Measurements from ENCODE around the gene KLF7.

KLF7 gene

DNA sequence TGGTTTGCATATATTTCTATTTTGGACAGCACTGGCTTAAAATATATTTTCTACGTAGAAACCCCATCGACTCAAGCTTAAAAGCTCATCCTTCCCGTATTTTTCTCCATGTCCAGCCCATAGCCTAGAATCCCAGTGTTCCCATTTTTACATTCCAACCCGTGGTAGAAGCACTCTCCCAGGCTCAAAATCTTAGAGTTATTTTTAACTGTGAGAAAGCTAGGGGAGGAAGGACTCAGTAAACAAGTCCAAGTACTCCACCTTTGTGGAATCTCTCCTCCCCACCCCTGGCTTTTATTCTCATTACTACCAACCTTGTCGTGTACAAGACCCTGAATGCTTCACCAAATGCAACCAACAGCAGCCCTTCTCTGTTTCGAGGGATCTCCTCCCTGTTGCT lies 69.8 kb downstream of the KLF7 start:
- no peak overlapping the region for H3K4me3 ChIP-seq (ENCODE audit: low read length)
- DNase-seq (ENCODE audit: low read depth) = no peak
- TF ChIP-seq, protein P1, sequence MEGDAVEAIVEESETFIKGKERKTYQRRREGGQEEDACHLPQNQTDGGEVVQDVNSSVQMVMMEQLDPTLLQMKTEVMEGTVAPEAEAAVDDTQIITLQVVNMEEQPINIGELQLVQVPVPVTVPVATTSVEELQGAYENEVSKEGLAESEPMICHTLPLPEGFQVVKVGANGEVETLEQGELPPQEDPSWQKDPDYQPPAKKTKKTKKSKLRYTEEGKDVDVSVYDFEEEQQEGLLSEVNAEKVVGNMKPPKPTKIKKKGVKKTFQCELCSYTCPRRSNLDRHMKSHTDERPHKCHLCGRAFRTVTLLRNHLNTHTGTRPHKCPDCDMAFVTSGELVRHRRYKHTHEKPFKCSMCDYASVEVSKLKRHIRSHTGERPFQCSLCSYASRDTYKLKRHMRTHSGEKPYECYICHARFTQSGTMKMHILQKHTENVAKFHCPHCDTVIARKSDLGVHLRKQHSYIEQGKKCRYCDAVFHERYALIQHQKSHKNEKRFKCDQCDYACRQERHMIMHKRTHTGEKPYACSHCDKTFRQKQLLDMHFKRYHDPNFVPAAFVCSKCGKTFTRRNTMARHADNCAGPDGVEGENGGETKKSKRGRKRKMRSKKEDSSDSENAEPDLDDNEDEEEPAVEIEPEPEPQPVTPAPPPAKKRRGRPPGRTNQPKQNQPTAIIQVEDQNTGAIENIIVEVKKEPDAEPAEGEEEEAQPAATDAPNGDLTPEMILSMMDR (conservative IDR thresholded peaks at IDR 0.05; ENCODE audit: low read length) = no peak

DNA sequence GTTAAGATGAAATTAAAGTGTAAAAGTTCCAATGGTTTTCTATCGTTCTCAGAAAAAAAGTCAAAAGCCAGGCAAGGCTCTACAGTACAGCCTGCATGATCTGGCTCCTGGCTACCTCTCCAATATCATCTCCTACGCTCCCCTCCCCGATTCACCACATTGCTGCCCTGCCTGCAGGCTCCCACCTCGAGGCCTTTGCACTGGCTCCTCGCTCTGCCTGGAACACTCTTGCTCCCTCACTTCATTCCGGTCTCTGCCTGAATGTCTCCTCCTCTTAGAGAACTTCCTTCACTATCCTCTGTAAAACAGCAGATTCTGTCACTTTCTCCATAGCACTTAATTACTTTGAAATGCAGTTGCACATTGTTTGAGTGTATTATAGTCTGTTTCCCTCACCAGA lies 72.5 kb downstream of the KLF7 start:
- DNase-seq (ENCODE audit: low read depth) = no peak
- H3K4me3 ChIP-seq (ENCODE audit: low read length) = no peak overlapping the region
- TF ChIP-seq, protein P1 (conservative IDR thresholded peaks at IDR 0.05; ENCODE audit: low read length) = no peak

DNA sequence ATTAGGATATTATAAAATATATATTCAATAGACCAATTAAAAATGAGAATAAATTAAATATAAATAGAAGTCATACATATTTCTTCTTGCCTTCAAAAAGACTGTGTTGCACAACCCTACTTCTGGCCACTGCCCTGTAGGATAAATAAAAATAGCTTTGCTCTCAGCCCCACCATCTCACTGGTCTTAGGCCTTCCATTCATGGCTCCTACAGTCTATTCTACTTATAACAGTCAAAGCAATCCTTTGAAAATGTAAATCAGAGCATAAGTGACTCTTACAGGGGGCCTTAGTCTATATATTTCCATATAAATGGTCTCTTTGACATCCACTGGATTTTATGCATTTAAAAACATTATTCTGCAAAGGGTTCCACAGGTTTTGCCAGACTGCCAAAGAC lies 72.9 kb downstream of the KLF7 start:
- TF ChIP-seq, protein P1 (conservative IDR thresholded peaks at IDR 0.05; ENCODE audit: low read length) = no peak
- no peak overlapping the region for H3K4me3 ChIP-seq (ENCODE audit: low read length)
- DNase-seq (ENCODE audit: low read depth) = no peak

- TF ChIP-seq, protein P1 (conservative IDR thresholded peaks at IDR 0.05; ENCODE audit: low read length) = no peak
- H3K4me3 ChIP-seq (ENCODE audit: low read length) = no peak overlapping the region
- DNase-seq (ENCODE audit: low read depth) = no peak
Observed at GRCh38 chr2:207091928-207092327, 73.8 kb downstream of the KLF7 start.

DNA sequence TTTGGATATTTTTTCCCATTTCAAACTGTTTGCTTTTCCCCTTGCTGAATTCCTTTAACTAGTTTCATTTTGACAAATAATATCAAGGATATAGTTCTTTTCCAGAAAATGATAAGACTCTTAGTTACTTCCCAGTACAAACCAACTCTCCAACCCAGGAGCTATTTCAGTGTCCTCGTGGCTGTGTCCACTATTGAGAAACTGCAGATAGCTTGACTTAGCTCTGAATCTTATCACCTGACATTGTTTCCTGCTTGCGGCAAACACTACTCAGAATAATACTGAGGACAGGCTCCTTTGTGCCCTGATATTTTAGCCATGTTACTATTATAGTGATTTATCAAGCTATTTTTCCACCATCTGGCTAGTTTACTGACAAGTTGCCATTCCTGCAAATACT lies 74.6 kb downstream of the KLF7 start:
- H3K4me3 ChIP-seq (ENCODE audit: low read length) = no peak overlapping the region
- TF ChIP-seq, protein P1 (conservative IDR thresholded peaks at IDR 0.05; ENCODE audit: low read length) = no peak
- DNase-seq (ENCODE audit: low read depth) = no peak

GRCh38 chr2:207090389-207090788 lies 75.4 kb downstream of the KLF7 start:
- no peak for DNase-seq (ENCODE audit: low read depth)
- no peak overlapping the region for H3K4me3 ChIP-seq (ENCODE audit: low read length)
- TF ChIP-seq, protein P1 (conservative IDR thresholded peaks at IDR 0.05; ENCODE audit: low read length) = no peak

DNA sequence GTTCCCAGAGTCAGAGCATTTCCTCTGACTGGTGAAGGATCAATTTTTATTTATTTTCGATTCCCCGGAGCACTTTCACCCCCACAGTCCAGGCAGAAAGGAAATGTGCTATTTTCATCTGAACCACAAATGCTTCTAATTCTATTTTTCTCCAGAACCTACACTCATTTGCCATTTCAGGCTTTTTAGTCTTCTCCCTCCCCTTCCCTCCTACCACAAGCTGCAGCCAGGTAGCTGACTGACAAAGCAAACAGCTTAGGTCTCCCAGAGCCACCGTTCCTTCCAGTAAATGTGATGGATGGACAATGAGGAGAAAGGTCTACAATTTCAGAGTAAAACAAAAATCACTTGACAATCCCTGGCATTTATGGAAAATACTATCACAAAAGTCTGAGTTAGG lies 76.9 kb downstream of the KLF7 start:
- TF ChIP-seq, protein P1 (conservative IDR thresholded peaks at IDR 0.05; ENCODE audit: low read length) = no peak
- no peak for DNase-seq (ENCODE audit: low read depth)
- H3K4me3 ChIP-seq (ENCODE audit: low read length) = no peak overlapping the region
